NCI-H2227 treated with DMSO at 0.1 percent for 48 hours (cell line): ENCODE data around the gene CTRB2.

ENCODE experiments used
- DNase-seq: peaks from one replicate; lab custom pipeline; 2025; lab: John Stamatoyannopoulos, UW

The CTRB2 gene

DNA sequence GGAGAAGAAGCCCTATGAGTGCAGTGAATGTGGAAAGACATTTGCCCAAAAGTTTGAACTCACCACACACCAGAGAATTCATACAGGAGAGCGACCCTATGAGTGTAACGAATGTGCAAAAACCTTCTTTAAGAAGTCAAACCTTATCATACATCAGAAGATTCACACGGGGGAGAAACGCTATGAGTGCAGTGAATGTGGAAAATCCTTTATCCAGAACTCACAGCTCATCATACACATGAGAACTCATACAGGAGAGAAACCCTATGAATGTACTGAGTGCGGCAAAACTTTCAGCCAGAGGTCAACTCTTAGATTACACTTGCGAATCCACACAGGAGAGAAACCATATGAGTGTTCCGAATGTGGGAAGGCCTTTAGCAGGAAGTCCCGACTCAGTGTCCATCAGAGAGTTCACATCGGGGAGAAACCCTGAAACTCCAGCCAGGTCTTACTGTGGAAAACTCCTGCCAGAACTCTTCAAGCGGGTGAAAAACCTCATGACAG lies 37.0 kb downstream of the CTRB2 start:
- DNase-seq: no peak

DNA sequence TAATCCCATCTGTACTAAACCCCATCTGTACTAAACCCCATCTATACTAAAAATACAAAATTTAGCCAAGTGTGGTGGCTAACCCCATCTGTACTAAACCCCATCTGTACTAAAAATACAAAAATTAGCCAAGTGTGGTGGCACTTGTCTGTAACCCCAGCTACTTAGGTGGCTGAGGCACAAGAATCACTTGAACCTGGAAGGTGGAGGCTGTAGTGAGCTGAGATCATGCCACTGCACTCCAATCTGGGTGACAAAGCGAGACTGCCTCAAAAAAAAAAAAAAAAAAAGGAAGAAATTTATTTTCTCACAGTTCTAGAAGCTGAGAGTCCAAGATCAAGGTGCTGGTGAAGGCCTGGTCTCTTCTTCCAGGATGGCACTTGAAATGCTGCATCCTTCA lies 46.6 kb downstream of the CTRB2 start:
- DNase-seq: no peak
